Measurements from ENCODE around the gene UBQLN1. TPM values are rescaled to one million over a fixed set of nuclear protein-coding genes. Genes with fewer than 3 reads are reported as not detected.

UBQLN1 gene
- polyA plus RNA-seq, 3 donors: 105 to 118 (median 117) TPM

GRCh38 chr9:83701769-83702168 is 6.0 kb downstream of the UBQLN1 start:
- DNase-seq: no peak

GRCh38 chr9:83701286-83701685 is 6.5 kb downstream of the UBQLN1 start:
- DNase-seq: no peak

GRCh38 chr9:83699615-83700014 is 8.1 kb downstream of the UBQLN1 start:
- DNase-seq: no peak

GRCh38 chr9:83698976-83699585 is 8.7 kb downstream of the UBQLN1 start:
- DNase-seq: no peak

GRCh38 chr9:83691492-83691891 is 16.3 kb downstream of the UBQLN1 start:
- no peak for DNase-seq

GRCh38 chr9:83688921-83689320 is 18.8 kb downstream of the UBQLN1 start:
- DNase-seq: no peak

- DNase-seq: no peak
Measured at GRCh38 chr9:83681490-83681889, 26.3 kb downstream of the UBQLN1 start.

GRCh38 chr9:83680233-83680632 is 27.5 kb downstream of the UBQLN1 start:
- DNase-seq: no peak

- DNase-seq: no peak
Measured at GRCh38 chr9:83677596-83677995, 30.2 kb downstream of the UBQLN1 start.

- no peak for DNase-seq
Measured at GRCh38 chr9:83675466-83675865, 32.3 kb downstream of the UBQLN1 start.

GRCh38 chr9:83671451-83671850 is 36.3 kb downstream of the UBQLN1 start:
- DNase-seq: no peak

- no peak for DNase-seq
Measured at GRCh38 chr9:83670381-83670780, 37.4 kb downstream of the UBQLN1 start.

- DNase-seq: no peak
Measured at GRCh38 chr9:83669067-83669466, 38.7 kb downstream of the UBQLN1 start.

GRCh38 chr9:83665580-83666200 is 42.1 kb downstream of the UBQLN1 start:
- no peak for DNase-seq

GRCh38 chr9:83662933-83663332 is 44.8 kb downstream of the UBQLN1 start:
- no peak for DNase-seq

GRCh38 chr9:83656952-83657351 is 50.8 kb downstream of the UBQLN1 start:
- no peak for DNase-seq

- no peak for DNase-seq
Measured at GRCh38 chr9:83656032-83656680, 51.6 kb downstream of the UBQLN1 start.

GRCh38 chr9:83655433-83655832 is 52.3 kb downstream of the UBQLN1 start:
- no peak for DNase-seq

GRCh38 chr9:83652433-83652832 is 55.3 kb downstream of the UBQLN1 start:
- DNase-seq: no peak

- DNase-seq: no peak
Measured at GRCh38 chr9:83651558-83651957, 56.2 kb downstream of the UBQLN1 start.

GRCh38 chr9:83649515-83649914 is 58.2 kb downstream of the UBQLN1 start:
- DNase-seq: no peak

- DNase-seq: no peak
Measured at GRCh38 chr9:83649080-83649479, 58.7 kb downstream of the UBQLN1 start.

- DNase-seq: no peak
Measured at GRCh38 chr9:83646500-83647239, 61.1 kb downstream of the UBQLN1 start.
